K562 (cell line): ENCODE data around the gene CTSS. TPM values are rescaled to one million over a fixed set of nuclear protein-coding genes. Genes with fewer than 3 reads are reported as not detected.

Experiments used
- BRD4 ChIP-seq: fragments of 200-600 bp; sonication (generic); IDR thresholded peaks from 2 replicates; pipeline ENCODE4 v1.6.1; 2017; ENCODE audit warnings: inconsistent platforms
- CHD2 ChIP-seq: IDR thresholded peaks from 2 replicates; pipeline ENCODE4 v1.6.1; 2011; ENCODE audit warnings: low read depth, low read length
- ELF4 ChIP-seq: fragments of 450-650 bp; formaldehyde crosslinking; IDR thresholded peaks from 2 replicates; pipeline ENCODE4 v1.4.0; 2022; ENCODE audit warnings: missing genetic modification characterization
- JUNB ChIP-seq: fragments of 450-650 bp; formaldehyde crosslinking; conservative IDR thresholded peaks from 2 replicates; pipeline ENCODE4 v1.4.0; 2020; ENCODE audit warnings: mild to moderate bottlenecking
- PHTF2 ChIP-seq: fragments of 250-450 bp; sonication (Bioruptor Pico); IDR thresholded peaks from 2 replicates; pipeline ENCODE4 v1.5.0; 2021; ENCODE audit warnings: mild to moderate bottlenecking
- SIX5 ChIP-seq, 2 experiments: IDR thresholded peaks; 2 replicates each; pipeline ENCODE4 v1.6.1; 2011; ENCODE audit warnings: low read length in 2 of 2, borderline replicate concordance in 1 of 2, low read depth in 1 of 2, mild to moderate bottlenecking in 1 of 2, moderate library complexity in 1 of 2; ENCODE audit not compliant: insufficient read depth in 1 of 2
- SRSF7 ChIP-seq: fragments of 200-400 bp; formaldehyde crosslinking; optimal IDR thresholded peaks from 2 replicates; pipeline ENCODE3; 2017; ENCODE audit warnings: mild to moderate bottlenecking, low read depth, low read length
- ZNF408 ChIP-seq: fragments of 250-450 bp; sonication (Bioruptor Pico); IDR thresholded peaks from 2 replicates; pipeline ENCODE4 v1.4.0; 2020; ENCODE audit warnings: low read depth, mild to moderate bottlenecking, moderate library complexity
- polyA plus RNA-seq, 8 experiments: library from polyadenylated mRNA; depleted of rRNA in 4 of 8; stranded (reverse) in 5 of 8; unstranded in 3 of 8; fragments of >200 nt; fragmentation: Nextera tagmentation in 2 of 8; fragmentation: Illumina TruSeq in 1 of 8; extraction: Ambion mirVana in 2 of 8; extraction: Trizol in 1 of 8; gene quantifications; 2 replicates each; pipeline versions ENCODE4 v1.2.1 to v1.2.3, GENCODE V29; 2011 to 2014; ENCODE audit warnings: inconsistent platforms in 1 of 8, missing spikeins in 1 of 8
- total RNA-seq, 7 experiments: library from RNA; depleted of rRNA in 6 of 7; stranded (reverse); fragments of >200 nt in 6 of 7; fragmentation: Illumina TruSeq in 2 of 7; extraction: Trizol in 2 of 7; gene quantifications; 2 replicates each; pipeline versions ENCODE4 v1.2.1 to v1.2.3, GENCODE V29; 2011 to 2021; ENCODE audit warnings: low replicate concordance in 1 of 7
- TF ChIP-seq, protein P1 (sequence below), 2 experiments: fragments of 450-650 bp in 1 of 2; sonication (generic) in 1 of 2; formaldehyde crosslinking in 1 of 2; IDR thresholded peaks; 2 replicates each; pipeline versions ENCODE4 v1.7.1 to v1.9.0; 2016 to 2022; ENCODE audit warnings: inconsistent platforms in 1 of 2, mild to moderate bottlenecking in 1 of 2, missing genetic modification reagents in 1 of 2
- TF ChIP-seq, protein P2 (sequence below): IDR thresholded peaks from 3 replicates; pipeline ENCODE4 v1.6.1; 2011; ENCODE audit warnings: borderline replicate concordance, mild to moderate bottlenecking, moderate library complexity; ENCODE audit not compliant: insufficient read length; ENCODE audit errors: extremely low read depth
- TF ChIP-seq, protein P3 (sequence below): fragments of 450-650 bp; IDR thresholded peaks from 2 replicates; pipeline ENCODE4 v1.6.1; 2017; ENCODE audit warnings: mild to moderate bottlenecking, moderate library complexity

The CTSS gene
- total and polyA plus RNA-seq, 9 of the 15 experiments (the other 6 are each of a cell fraction or from before 2014, with no cell fraction given): 8.6 to 24.9 (median 10.3) TPM

DNA sequence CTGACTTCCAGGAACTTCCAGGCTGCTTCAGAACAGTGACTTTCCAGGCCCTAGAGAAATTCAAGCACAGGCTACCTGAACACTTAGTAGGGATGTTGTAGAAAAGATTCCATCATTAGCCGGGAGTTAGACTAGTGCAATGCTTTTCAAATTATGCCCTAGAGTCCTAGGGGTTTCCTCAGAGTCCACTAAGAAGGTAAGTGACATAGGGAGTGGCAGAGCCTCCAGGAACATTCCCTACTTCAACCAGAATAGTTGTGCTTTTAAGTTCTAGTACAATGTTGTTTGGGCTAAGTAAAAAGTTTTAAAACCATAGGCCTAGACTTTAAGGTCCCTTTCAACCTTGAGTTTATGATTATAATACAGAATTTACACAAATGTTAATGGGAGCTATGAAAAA lies 59.5 kb downstream of the CTSS start (continued):
- TF ChIP-seq, protein P1, sequence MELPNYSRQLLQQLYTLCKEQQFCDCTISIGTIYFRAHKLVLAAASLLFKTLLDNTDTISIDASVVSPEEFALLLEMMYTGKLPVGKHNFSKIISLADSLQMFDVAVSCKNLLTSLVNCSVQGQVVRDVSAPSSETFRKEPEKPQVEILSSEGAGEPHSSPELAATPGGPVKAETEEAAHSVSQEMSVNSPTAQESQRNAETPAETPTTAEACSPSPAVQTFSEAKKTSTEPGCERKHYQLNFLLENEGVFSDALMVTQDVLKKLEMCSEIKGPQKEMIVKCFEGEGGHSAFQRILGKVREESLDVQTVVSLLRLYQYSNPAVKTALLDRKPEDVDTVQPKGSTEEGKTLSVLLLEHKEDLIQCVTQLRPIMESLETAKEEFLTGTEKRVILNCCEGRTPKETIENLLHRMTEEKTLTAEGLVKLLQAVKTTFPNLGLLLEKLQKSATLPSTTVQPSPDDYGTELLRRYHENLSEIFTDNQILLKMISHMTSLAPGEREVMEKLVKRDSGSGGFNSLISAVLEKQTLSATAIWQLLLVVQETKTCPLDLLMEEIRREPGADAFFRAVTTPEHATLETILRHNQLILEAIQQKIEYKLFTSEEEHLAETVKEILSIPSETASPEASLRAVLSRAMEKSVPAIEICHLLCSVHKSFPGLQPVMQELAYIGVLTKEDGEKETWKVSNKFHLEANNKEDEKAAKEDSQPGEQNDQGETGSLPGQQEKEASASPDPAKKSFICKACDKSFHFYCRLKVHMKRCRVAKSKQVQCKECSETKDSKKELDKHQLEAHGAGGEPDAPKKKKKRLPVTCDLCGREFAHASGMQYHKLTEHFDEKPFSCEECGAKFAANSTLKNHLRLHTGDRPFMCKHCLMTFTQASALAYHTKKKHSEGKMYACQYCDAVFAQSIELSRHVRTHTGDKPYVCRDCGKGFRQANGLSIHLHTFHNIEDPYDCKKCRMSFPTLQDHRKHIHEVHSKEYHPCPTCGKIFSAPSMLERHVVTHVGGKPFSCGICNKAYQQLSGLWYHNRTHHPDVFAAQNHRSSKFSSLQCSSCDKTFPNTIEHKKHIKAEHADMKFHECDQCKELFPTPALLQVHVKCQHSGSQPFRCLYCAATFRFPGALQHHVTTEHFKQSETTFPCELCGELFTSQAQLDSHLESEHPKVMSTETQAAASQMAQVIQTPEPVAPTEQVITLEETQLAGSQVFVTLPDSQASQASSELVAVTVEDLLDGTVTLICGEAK (IDR thresholded peaks at IDR 0.05): no peak
- TF ChIP-seq, protein P1 (CRISPR knock-in tag; IDR thresholded peaks at IDR 0.05): no peak
- TF ChIP-seq JUNB (CRISPR knock-in tag): no peak
- no peak for TF ChIP-seq PHTF2 (CRISPR knock-in tag)
- TF ChIP-seq, protein P2, sequence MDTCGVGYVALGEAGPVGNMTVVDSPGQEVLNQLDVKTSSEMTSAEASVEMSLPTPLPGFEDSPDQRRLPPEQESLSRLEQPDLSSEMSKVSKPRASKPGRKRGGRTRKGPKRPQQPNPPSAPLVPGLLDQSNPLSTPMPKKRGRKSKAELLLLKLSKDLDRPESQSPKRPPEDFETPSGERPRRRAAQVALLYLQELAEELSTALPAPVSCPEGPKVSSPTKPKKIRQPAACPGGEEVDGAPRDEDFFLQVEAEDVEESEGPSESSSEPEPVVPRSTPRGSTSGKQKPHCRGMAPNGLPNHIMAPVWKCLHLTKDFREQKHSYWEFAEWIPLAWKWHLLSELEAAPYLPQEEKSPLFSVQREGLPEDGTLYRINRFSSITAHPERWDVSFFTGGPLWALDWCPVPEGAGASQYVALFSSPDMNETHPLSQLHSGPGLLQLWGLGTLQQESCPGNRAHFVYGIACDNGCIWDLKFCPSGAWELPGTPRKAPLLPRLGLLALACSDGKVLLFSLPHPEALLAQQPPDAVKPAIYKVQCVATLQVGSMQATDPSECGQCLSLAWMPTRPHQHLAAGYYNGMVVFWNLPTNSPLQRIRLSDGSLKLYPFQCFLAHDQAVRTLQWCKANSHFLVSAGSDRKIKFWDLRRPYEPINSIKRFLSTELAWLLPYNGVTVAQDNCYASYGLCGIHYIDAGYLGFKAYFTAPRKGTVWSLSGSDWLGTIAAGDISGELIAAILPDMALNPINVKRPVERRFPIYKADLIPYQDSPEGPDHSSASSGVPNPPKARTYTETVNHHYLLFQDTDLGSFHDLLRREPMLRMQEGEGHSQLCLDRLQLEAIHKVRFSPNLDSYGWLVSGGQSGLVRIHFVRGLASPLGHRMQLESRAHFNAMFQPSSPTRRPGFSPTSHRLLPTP: no peak
- no peak for TF ChIP-seq ELF4 (CRISPR knock-in tag)
- TF ChIP-seq SRSF7: no peak
- no peak for TF ChIP-seq SIX5 (IDR thresholded peaks at IDR 0.05; ENCODE audit: borderline replicate concordance in 1 of 2, insufficient read depth in 1 of 2, low read depth in 1 of 2, low read length in 2 of 2)
- TF ChIP-seq, protein P3, sequence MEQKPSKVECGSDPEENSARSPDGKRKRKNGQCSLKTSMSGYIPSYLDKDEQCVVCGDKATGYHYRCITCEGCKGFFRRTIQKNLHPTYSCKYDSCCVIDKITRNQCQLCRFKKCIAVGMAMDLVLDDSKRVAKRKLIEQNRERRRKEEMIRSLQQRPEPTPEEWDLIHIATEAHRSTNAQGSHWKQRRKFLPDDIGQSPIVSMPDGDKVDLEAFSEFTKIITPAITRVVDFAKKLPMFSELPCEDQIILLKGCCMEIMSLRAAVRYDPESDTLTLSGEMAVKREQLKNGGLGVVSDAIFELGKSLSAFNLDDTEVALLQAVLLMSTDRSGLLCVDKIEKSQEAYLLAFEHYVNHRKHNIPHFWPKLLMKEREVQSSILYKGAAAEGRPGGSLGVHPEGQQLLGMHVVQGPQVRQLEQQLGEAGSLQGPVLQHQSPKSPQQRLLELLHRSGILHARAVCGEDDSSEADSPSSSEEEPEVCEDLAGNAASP: no peak
- TF ChIP-seq BRD4: no peak
- TF ChIP-seq ZNF408: no peak
- TF ChIP-seq CHD2: no peak
